ENCODE data around the gene ALDH5A1.

The ALDH5A1 gene

GRCh38 chr6:24522228-24523176 lies 27.7 kb downstream of the ALDH5A1 start:
- no peak for DNase-seq (ENCODE audit: low spot score)

GRCh38 chr6:24524329-24524728 lies 29.6 kb downstream of the ALDH5A1 start:
- DNase-seq (ENCODE audit: low spot score) = no peak

- peak; percentile 46 for DNase-seq (ENCODE audit: low spot score)
These were observed 30.0 kb downstream of the ALDH5A1 start for GRCh38 chr6:24524805-24525204.

DNA sequence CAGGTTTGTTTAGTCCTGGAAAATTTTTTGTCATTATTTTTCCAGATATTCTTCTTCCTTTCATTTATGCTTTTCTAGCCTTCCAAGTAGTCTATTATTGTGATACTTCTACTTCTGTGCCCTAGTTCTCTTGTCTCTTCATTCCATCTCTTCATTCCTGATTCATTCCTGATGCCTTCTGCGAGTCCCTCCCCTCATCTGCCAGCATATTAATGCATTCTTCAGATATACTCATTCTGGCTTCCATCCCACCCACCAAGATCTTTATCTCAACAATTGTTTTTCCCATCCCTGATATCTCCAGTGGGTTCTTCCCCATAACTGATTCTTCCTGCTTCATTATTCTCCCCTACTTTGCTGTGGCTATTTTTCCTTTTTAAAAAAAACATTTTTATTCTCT lies 35.2 kb downstream of the ALDH5A1 start:
- DNase-seq (ENCODE audit: low spot score) = no peak

DNA sequence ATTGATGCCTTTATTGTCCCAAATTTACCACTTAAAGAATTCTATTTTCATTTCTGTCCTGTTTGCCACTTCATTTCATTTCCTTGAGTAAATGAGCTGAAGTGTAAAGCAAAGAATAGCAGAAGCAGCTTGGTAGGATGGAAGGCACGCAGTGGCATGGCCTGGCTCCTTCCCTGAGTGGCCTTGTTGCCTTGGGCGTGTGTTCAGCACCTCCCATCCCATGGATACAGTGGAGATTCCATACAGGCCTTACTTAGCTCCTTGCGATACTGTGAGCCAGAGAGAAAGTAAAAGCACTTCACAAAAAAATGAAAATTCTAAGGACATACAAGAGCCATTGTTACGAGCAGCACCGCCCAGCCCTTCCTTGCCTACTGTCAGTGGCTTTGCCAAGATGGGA lies 39.6 kb downstream of the ALDH5A1 start:
- DNase-seq (ENCODE audit: low spot score) = no peak

GRCh38 chr6:24535210-24535609 lies 40.4 kb downstream of the ALDH5A1 start:
- DNase-seq (ENCODE audit: low spot score) = no peak

GRCh38 chr6:24536466-24536865 lies 41.7 kb downstream of the ALDH5A1 start:
- no peak for DNase-seq (ENCODE audit: low spot score)

GRCh38 chr6:24537082-24537699 lies 42.4 kb downstream of the ALDH5A1 start:
- no peak for DNase-seq (ENCODE audit: low spot score)

DNA sequence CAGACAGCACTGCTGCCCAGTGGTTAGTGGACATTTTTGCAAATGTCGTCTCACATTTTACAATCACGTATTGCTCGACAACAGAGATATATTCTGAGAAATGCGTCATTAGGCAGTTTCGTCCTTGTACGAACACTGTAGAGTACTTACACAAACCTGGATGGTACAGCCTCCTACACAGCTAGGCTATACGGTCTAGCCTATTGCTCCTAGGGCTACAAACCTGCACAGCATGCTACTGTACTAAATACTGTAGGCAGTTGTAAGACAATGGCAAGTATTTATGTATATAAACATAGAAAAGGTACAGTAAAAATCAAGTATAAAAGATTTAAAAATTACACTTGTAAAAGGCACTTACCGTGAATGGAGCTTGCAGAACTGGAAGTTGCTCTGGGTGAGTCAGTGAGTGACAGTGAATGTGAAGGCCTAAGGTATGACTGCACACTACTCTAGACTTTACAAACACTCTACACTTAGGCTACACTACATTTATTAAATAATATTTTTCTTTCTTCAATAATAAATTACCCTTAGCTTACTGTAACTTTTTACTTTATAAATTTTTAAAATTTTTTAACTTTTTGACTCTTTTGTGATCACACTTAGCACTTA lies 43.1 kb downstream of the ALDH5A1 start:
- DNase-seq (ENCODE audit: low spot score) = no peak

GRCh38 chr6:24539416-24539815 lies 44.6 kb downstream of the ALDH5A1 start:
- no peak for DNase-seq (ENCODE audit: low spot score)

GRCh38 chr6:24540197-24540596 lies 45.4 kb downstream of the ALDH5A1 start:
- DNase-seq (ENCODE audit: low spot score) = no peak

DNA sequence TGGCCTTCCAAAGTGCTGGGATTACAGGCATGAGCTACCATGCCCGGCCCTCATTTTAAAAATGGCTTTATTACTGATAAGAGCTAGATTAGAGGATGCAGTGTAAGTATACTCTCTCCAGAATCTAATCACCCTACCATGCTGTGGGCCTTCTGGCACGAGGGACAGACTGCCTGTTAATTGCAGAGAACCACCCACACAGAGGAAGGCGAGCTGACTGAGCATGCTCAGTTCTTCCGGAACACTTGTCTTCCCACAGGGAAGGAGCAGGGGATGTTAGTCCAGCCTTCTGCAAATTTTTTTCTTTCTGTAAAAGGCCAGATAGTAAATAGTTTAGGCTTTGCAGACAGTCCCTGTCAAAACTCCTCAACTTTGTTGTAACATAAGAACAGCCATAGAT lies 48.9 kb downstream of the ALDH5A1 start:
- DNase-seq (ENCODE audit: low spot score) = peak; percentile 77

DNA sequence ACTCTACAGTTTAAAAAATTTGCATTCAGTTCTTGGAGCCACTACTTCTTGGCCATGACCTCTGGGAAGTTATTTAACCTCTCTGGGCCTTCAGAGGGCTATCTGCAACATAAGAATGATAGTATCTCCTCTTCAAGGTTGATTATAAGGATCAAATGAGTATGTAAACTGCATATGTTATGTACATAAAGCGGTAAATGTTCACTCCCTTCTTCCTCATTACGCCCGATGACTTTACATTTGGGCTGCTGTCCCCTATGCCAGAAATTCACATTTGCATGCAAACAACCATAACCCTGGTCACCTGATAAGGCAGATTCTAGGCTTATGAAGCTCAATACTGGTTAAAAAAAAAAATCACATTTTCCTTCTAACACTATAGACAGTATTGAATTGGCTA lies 50.4 kb downstream of the ALDH5A1 start:
- DNase-seq (ENCODE audit: low spot score) = no peak

- no peak for DNase-seq (ENCODE audit: low spot score)
These were observed 50.9 kb downstream of the ALDH5A1 start for GRCh38 chr6:24545691-24546090.

GRCh38 chr6:24546439-24546838 lies 51.7 kb downstream of the ALDH5A1 start:
- no peak for DNase-seq (ENCODE audit: low spot score)

- peak; percentile 70 for DNase-seq (ENCODE audit: low spot score)
These were observed 52.5 kb downstream of the ALDH5A1 start for GRCh38 chr6:24547243-24547642.

DNA sequence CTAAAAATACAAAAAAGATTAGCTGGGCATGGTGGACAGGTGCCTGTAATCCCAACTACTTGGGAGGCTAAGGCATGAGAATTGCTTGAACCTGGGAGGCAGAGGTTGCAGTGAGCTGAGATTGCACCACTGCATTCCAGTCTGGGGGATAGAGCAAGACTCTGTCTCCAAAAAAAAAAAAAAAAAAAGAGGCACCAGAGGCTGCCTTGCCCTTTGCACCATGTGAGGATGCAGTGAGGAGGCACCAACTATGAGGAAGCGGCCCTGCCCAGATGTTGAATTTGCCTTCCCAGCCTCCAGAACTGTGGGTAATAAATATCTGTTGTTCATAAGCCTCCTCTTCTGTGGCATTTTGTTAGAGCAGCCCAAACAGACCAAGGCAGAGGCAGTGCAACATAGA lies 54.4 kb downstream of the ALDH5A1 start:
- DNase-seq (ENCODE audit: low spot score) = no peak

DNA sequence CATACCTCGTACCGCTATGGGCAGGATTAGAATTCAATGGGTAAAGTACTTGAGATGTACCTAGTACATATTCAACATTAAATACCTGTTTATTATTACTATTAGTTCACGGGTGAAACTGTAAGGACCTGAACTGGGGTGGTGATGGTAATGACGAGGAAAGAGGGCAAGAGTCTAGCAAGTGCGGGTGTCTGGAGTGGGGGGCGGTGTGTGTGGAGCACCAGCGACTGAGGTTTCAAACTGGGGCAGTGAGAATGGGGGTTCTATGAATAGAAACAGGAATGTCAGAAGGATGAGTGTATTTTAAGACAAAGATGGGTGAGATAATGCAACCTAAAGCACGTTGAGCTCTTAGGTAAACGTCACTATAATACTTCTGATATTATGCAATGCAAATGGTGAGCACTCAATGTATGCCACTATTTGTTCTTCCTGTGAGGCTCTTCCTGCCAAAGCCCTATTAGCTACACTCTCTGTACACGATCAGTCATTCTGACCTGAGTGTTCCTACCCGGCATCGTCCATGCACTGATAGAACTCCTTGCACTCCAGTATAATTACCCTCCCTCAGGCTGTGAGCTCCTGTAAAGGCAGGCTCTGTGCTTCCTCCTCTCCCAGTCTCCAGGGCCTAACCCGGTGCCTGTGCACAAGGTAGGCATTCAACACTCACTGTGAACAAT lies 55.0 kb downstream of the ALDH5A1 start:
- no peak for DNase-seq (ENCODE audit: low spot score)

DNA sequence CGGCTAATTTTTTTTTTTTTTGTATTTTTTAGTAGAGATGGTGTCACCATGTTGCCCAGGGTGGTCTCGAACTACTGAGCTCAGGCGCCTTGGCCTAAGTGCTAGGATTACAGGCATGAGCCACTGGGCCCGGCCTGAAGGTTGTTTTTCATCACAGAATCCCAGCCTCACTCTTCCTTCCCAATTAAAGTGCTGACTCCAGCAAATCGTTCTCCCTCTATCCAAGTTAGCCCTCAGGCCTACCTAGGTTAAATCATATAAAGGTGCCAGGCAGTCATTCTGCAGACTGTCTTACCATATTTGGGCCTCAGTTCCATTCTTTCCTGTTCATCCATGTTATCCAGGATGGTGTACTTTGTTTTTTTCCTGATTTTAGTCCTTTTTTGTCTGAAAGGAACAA lies 56.4 kb downstream of the ALDH5A1 start:
- DNase-seq (ENCODE audit: low spot score) = no peak

- no peak for DNase-seq (ENCODE audit: low spot score)
These were observed 59.7 kb downstream of the ALDH5A1 start for GRCh38 chr6:24554474-24554873.

- no peak for DNase-seq (ENCODE audit: low spot score)
These were observed 63.7 kb downstream of the ALDH5A1 start for GRCh38 chr6:24558516-24558915.

DNA sequence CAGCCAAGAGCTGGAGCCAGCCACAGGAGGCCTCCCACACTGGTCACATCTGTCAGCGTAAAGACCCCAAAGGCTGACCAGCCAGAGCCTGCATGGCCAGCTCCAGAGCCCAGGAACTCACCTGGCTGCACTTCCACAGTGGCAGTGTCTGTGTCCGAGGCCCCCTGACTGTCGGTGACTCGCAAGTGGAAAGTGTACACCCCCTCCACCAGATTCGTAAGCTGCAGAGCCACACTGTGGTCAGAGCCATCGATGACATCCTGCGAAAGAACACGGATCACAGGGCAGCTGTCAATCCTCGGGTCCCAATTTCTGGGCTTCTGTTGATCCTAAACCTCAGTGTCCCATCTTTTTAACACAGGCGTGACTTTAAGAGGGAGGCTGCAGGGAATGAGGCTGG lies 69.3 kb downstream of the ALDH5A1 start:
- DNase-seq (ENCODE audit: low spot score) = no peak

Measured in SK-N-DZ (cell line).